ENCODE results near the gene KDM2A. TPM values are rescaled to one million over a fixed set of nuclear protein-coding genes. Genes with fewer than 3 reads are reported as not detected.
A peak's percentile ranks its signal among the peaks of the same experiment; 100 is the strongest.

KDM2A gene
- total and polyA plus RNA-seq, 2 of the 13 experiments (the other 11 are each of a cell fraction or from before 2014, with no cell fraction given), result 31.3 to 31.4 TPM

DNA sequence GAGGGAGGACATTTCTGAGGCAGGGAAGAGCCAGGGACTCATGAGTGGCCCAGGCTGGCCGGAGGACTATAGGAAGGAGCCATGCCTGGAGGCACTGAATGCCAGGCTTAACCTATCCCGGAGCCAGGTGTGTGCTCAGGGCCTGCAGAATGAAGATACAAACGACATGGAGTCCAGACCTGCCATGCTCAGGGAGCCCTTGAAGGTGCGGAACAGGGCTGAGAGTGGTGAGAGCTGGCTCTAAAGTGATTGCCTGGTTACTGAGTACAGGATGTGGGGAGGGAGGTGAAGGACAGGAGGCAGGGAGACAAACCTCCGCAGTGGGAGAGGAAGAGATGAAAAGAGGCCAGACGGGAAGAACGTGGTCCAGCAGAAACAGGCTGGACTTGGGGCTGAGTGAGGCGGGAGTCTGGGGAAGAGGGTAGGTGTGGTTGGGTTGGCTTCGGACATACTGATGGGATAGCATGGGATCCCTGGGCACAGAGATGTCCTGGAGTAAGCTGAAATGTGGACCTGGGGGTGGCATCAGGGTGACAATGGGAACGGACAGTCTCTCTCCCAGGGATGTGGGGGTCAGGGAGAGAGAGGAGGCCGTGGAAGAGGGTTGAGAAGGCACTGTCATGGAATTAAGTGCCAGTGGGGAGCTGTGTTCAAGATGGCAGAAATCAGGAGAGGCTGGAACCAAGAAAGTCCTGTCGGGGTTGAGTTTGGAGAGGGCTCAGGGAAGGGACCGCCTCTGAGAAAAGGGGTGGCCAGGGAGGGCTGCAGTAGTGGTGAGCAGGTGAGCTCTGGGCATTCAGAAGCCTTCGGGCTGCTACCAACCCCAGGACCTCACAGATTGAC, 168.5 kb downstream of the KDM2A start (continued):
- TF ChIP-seq, protein P1, sequence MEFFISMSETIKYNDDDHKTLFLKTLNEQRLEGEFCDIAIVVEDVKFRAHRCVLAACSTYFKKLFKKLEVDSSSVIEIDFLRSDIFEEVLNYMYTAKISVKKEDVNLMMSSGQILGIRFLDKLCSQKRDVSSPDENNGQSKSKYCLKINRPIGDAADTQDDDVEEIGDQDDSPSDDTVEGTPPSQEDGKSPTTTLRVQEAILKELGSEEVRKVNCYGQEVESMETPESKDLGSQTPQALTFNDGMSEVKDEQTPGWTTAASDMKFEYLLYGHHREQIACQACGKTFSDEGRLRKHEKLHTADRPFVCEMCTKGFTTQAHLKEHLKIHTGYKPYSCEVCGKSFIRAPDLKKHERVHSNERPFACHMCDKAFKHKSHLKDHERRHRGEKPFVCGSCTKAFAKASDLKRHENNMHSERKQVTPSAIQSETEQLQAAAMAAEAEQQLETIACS (CRISPR knock-in tag; IDR thresholded peaks at IDR 0.05), result no peak

DNA sequence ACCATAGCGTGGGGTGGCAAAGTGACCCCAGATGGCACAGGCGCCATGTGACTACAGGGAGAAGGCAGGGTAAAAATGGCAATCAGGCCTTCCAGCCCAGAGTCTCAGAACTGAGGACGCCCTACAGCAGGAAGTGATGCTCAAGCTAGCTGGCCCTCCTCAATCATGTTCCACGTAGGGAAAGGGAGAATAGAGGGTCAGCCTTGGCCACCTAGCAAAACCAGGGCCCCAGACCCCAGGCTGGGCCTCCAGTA, 169.1 kb downstream of the KDM2A start:
- FAIRE-seq (no peak), DNase-seq (ENCODE audit: low spot score) (no peak), ATAC-seq (no peak)
- Histone ChIP-seq H3K9me3 (ENCODE audit: low read length) (no peaks in the 10 kb centered on the region), H3K36me3 (replicated peaks in 1 of 2; ENCODE audit: control insufficient read depth in 1 of 2, insufficient read depth in 2 of 2, low read length in 2 of 2) (peaks cover 14 to 45% of the 10 kb centered on the region in 2 experiments; a peak in 4 of 5 replicates), H3K79me2 (ENCODE audit: insufficient read depth, low read length) (peaks cover 13% of the 10 kb centered on the region), H3K9ac (ENCODE audit: insufficient read depth, low read depth, low read length) (peak overlapping the region; percentile 95), H4K20me1 (ENCODE audit: insufficient read depth, low read length) (no peaks in the 10 kb centered on the region), H3K4me3 (replicated peaks in 1 of 3; ENCODE audit: insufficient read depth in 1 of 3, low read depth in 2 of 3, low read length in 3 of 3) (peak overlapping the region; percentile 69 to 94 (median 91); a peak in 4 of 6 replicates), H3K27me3 (ENCODE audit: control insufficient read depth in 1 of 2, insufficient read depth in 2 of 2, low read length in 2 of 2) (no peaks in the 10 kb centered on the region), H3K4me2 (ENCODE audit: low read depth, low read length) (peak overlapping the region; percentile 99), H2AFZ (ENCODE audit: low read length) (no peak overlapping the region), H3K4me1 (ENCODE audit: insufficient read depth, low read length) (peaks cover 37% of the 10 kb centered on the region), H3K27ac (ENCODE audit: extremely low read length, insufficient read depth, low read length) (peak overlapping the region; percentile 100)
- in situ Hi-C loops (cut with HindIII; ENCODE audit: extremely low pct_ligation_motif_present, low pct_unique_long_range_greater_than_20kb) (no loop called here), intact Hi-C loops (cut with micrococcal nuclease; ENCODE audit: unreplicated experiment) (no loop called here)
- CTCF ChIA-PET (ENCODE audit: low intra/inter-chr PET ratio, low total read pairs), result interaction anchor here (1.6 kb wide), 1 partner anchor 22 kb away, joined by 5 read pairs; the partner anchor contains the start of gene GRK2
- no TSS peak for BruUV-seq (replicated peaks)
- 50% methylated on average over 3 of the region's 4 CpGs for WGBS (ENCODE audit: low lambda C conversion rate)
- POLR2A ChIA-PET, result interaction anchor here (0.5 to 7.7 kb wide), 16 partner anchors 8 to 163 kb away, joined by 3 to 66 read pairs (median 6); partner anchors contain the start of genes GRK2, POLD4, PPP1CA and RAD9A
- TF ChIP-seq, protein P2, sequence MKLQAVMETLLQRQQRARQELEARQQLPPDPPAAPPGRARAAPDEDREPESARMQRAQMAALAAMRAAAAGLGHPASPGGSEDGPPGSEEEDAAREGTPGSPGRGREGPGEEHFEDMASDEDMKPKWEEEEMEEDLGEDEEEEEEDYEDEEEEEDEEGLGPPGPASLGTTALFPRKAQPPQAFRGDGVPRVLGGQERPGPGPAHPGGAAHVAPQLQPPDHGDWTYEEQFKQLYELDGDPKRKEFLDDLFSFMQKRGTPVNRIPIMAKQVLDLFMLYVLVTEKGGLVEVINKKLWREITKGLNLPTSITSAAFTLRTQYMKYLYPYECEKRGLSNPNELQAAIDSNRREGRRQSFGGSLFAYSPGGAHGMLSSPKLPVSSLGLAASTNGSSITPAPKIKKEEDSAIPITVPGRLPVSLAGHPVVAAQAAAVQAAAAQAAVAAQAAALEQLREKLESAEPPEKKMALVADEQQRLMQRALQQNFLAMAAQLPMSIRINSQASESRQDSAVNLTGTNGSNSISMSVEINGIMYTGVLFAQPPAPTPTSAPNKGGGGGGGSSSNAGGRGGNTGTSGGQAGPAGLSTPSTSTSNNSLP (IDR thresholded peaks at IDR 0.05; ENCODE audit: low read depth, low read length), result no peak
- peak; percentile 40; the same call in 1 of the 2 replicates for TF ChIP-seq KDM6A (CRISPR knock-in tag; IDR thresholded peaks at IDR 0.05; ENCODE audit: low read depth)
- peak; percentile 60; the same call in 1 of the 2 replicates for TF ChIP-seq MTF2 (CRISPR knock-in tag; IDR thresholded peaks at IDR 0.05; ENCODE audit: borderline replicate concordance)
- TF ChIP-seq, protein P3, sequence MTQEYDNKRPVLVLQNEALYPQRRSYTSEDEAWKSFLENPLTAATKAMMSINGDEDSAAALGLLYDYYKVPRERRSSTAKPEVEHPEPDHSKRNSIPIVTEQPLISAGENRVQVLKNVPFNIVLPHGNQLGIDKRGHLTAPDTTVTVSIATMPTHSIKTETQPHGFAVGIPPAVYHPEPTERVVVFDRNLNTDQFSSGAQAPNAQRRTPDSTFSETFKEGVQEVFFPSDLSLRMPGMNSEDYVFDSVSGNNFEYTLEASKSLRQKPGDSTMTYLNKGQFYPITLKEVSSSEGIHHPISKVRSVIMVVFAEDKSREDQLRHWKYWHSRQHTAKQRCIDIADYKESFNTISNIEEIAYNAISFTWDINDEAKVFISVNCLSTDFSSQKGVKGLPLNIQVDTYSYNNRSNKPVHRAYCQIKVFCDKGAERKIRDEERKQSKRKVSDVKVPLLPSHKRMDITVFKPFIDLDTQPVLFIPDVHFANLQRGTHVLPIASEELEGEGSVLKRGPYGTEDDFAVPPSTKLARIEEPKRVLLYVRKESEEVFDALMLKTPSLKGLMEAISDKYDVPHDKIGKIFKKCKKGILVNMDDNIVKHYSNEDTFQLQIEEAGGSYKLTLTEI (CRISPR knock-in tag; conservative IDR thresholded peaks at IDR 0.05), result no peak
- no peak for TF ChIP-seq ZNF484 (CRISPR knock-in tag; IDR thresholded peaks at IDR 0.05; ENCODE audit: borderline replicate concordance, low read depth)
- TF ChIP-seq ZNF891 (CRISPR knock-in tag; IDR thresholded peaks at IDR 0.05), result peak; percentile 47; the same call in 1 of the 2 replicates
- TF ChIP-seq NRL (CRISPR knock-in tag; IDR thresholded peaks at IDR 0.05; ENCODE audit: borderline replicate concordance), result 0 out of 2 replicates have a peak, but pooled peaks have one; percentile 33
- no peak for TF ChIP-seq ZFP1 (CRISPR knock-in tag; IDR thresholded peaks at IDR 0.05)
- TF ChIP-seq ZNF841 (CRISPR knock-in tag; IDR thresholded peaks at IDR 0.05; ENCODE audit: borderline replicate concordance), result 0 out of 2 replicates have a peak, but pooled peaks have one; percentile 10
- peak; percentile 80; the same call in 1 of the 2 replicates for TF ChIP-seq ZBTB20 (CRISPR knock-in tag; IDR thresholded peaks at IDR 0.05; ENCODE audit: borderline replicate concordance, low read depth)
- peak; percentile 1; the same call in 1 of the 2 replicates for TF ChIP-seq ZNF383 (CRISPR knock-in tag; IDR thresholded peaks at IDR 0.05; ENCODE audit: borderline replicate concordance)
- 0 out of 2 replicates have a peak, but pooled peaks have one; percentile 31 for TF ChIP-seq FOXA3 (CRISPR knock-in tag; IDR thresholded peaks at IDR 0.05)
- TF ChIP-seq, protein P4, sequence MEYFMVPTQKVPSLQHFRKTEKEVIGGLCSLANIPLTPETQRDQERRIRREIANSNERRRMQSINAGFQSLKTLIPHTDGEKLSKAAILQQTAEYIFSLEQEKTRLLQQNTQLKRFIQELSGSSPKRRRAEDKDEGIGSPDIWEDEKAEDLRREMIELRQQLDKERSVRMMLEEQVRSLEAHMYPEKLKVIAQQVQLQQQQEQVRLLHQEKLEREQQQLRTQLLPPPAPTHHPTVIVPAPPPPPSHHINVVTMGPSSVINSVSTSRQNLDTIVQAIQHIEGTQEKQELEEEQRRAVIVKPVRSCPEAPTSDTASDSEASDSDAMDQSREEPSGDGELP (IDR thresholded peaks at IDR 0.05; ENCODE audit: borderline replicate concordance, low read depth), result peak; percentile 27; the same call in 1 of the 2 replicates
- no peak for TF ChIP-seq NR2F6 (IDR thresholded peaks at IDR 0.05)
- TF ChIP-seq NR2F6 (CRISPR knock-in tag; IDR thresholded peaks at IDR 0.05), result peak; percentile 11; the same call in 1 of the 2 replicates
- TF ChIP-seq, protein P5, sequence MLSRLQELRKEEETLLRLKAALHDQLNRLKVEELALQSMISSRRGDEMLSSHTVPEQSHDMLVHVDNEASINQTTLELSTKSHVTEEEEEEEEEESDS (CRISPR knock-in tag; IDR thresholded peaks at IDR 0.05; ENCODE audit: borderline replicate concordance), result no peak
